SU-DHL-6 (cell line): Measurements from ENCODE around the gene RAB6A.

Experiments
- H2AFZ ChIP-seq: fragments of 200-600 bp; sonication (generic); 2 replicates; pipeline ENCODE4 v1.6.1; 2014; ENCODE audit warnings: low read depth, mild to moderate bottlenecking, moderate library complexity, mixed read lengths, antibody characterized with exemption, low read length; ENCODE audit not compliant: severe bottlenecking
- H3F3A ChIP-seq: fragments of 200-600 bp; shearing (Covaris generic); 2 replicates; pipeline ENCODE4 v1.6.0; 2016; ENCODE audit warnings: antibody characterized with exemption, mild to moderate bottlenecking; ENCODE audit not compliant: insufficient read depth
- H3K27ac ChIP-seq: fragments of 200-600 bp; sonication (generic); 2 replicates; pipeline ENCODE4 v1.5.1; 2016; ENCODE audit warnings: low read depth, mild to moderate bottlenecking, low read length, moderate library complexity, mixed read lengths
- H3K27me3 ChIP-seq: fragments of 200-600 bp; sonication (generic), shearing (Covaris generic); 2 replicates; pipeline ENCODE4 v1.6.0; 2014; ENCODE audit warnings: mild to moderate bottlenecking, low read length
- H3K36me3 ChIP-seq: fragments of 200-600 bp; sonication (generic); 2 replicates; pipeline ENCODE4 v1.6.1; 2014; ENCODE audit warnings: mild to moderate bottlenecking, low read length, mixed read lengths
- H3K4me2 ChIP-seq: fragments of 300-600, 200-600 bp; shearing (Covaris generic), sonication (generic); 2 replicates; pipeline ENCODE4 v1.6.0; 2014; ENCODE audit warnings: low read length, low read depth, mild to moderate bottlenecking; ENCODE audit not compliant: poor library complexity, severe bottlenecking
- H3K4me3 ChIP-seq: fragments of 200-600 bp; sonication (generic); 2 replicates; pipeline ENCODE4 v1.5.1; 2014; ENCODE audit warnings: antibody characterized with exemption, low read length, mild to moderate bottlenecking, mixed read lengths; ENCODE audit not compliant: insufficient read depth, poor library complexity, severe bottlenecking
- H3K79me2 ChIP-seq: fragments of 200-600 bp; sonication (generic); 2 replicates; pipeline ENCODE4 v1.6.1; 2014; ENCODE audit warnings: mild to moderate bottlenecking, low read length, moderate library complexity; ENCODE audit not compliant: insufficient read depth
- H3K9ac ChIP-seq: fragments of 200-600 bp; sonication (generic); 2 replicates; pipeline ENCODE4 v1.7.0; 2014; ENCODE audit warnings: mild to moderate bottlenecking, low read length
- H3K9me2 ChIP-seq: fragments of 200-600 bp; sonication (generic); replicated peaks from 2 replicates; pipeline ENCODE4 v1.6.1; 2014; ENCODE audit warnings: low read length; ENCODE audit not compliant: insufficient read depth
- H3K9me3 ChIP-seq: fragments of 200-600 bp; sonication (generic); 2 replicates; pipeline ENCODE4 v1.6.1; 2014; ENCODE audit warnings: low read length, mixed read lengths; ENCODE audit not compliant: insufficient read depth
- H4K20me1 ChIP-seq: fragments of 200-600 bp; sonication (generic); 2 replicates; pipeline ENCODE4 v1.6.1; 2014; ENCODE audit warnings: low read depth, mild to moderate bottlenecking, antibody characterized with exemption, low read length, moderate library complexity, mixed read lengths
- EZH2phosphoT487 ChIP-seq: fragments of 200-600 bp; sonication (generic), shearing (Covaris generic); conservative IDR thresholded peaks from 2 replicates; pipeline ENCODE4 v1.6.1; 2018; ENCODE audit warnings: mild to moderate bottlenecking, antibody characterized with exemption, low read length, moderate library complexity, mixed read lengths
- TF ChIP-seq, protein P1 (sequence below): fragments of 200-600 bp; sonication (generic); IDR thresholded peaks from one replicate; pipeline ENCODE4 v1.5.1; 2017; ENCODE audit warnings: antibody characterized with exemption, mild to moderate bottlenecking, low read length, moderate library complexity; ENCODE audit not compliant: insufficient read depth, poor library complexity, severe bottlenecking

RAB6A gene

DNA sequence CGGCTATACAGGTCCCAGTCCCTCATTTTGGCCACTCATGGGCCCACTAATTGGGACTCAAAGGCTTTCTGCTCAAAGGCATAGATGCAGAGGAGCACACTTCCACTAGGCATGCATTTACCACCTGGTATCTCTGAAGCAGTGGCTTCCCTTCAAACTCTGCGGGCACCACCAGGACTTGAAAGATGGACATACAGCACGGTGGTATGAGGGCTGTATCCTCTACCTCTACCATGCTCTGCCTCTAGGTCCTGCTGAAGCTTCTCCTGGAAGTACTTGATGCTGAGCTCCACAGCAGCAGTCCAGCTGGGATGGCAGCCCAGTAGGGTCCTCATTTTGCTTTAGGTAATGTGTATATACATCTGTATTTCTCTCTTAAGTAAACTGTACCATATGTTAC lies 49.9 kb downstream of the RAB6A start:
- no peak for TF ChIP-seq EZH2phosphoT487
- TF ChIP-seq, protein P1, sequence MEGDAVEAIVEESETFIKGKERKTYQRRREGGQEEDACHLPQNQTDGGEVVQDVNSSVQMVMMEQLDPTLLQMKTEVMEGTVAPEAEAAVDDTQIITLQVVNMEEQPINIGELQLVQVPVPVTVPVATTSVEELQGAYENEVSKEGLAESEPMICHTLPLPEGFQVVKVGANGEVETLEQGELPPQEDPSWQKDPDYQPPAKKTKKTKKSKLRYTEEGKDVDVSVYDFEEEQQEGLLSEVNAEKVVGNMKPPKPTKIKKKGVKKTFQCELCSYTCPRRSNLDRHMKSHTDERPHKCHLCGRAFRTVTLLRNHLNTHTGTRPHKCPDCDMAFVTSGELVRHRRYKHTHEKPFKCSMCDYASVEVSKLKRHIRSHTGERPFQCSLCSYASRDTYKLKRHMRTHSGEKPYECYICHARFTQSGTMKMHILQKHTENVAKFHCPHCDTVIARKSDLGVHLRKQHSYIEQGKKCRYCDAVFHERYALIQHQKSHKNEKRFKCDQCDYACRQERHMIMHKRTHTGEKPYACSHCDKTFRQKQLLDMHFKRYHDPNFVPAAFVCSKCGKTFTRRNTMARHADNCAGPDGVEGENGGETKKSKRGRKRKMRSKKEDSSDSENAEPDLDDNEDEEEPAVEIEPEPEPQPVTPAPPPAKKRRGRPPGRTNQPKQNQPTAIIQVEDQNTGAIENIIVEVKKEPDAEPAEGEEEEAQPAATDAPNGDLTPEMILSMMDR = no peak
- no peak overlapping the region for H2AFZ ChIP-seq
- no peaks in the 10 kb centered on the region for H3K9me3 ChIP-seq
- no peaks in the 10 kb centered on the region for H3K79me2 ChIP-seq
- peaks cover 8% of the 10 kb centered on the region; the same call in 1 of the 2 replicates for H3K36me3 ChIP-seq
- no peaks in the 10 kb centered on the region for H4K20me1 ChIP-seq
- no peak overlapping the region for H3K4me2 ChIP-seq
- H3K4me3 ChIP-seq = no peak overlapping the region
- H3K27ac ChIP-seq = no peak overlapping the region
- H3K27me3 ChIP-seq = no peaks in the 10 kb centered on the region
- peaks cover 13% of the 10 kb centered on the region; the same call in 1 of the 2 replicates for H3F3A ChIP-seq
- H3K9ac ChIP-seq = no peak overlapping the region
- no peaks in the 10 kb centered on the region for H3K9me2 ChIP-seq

DNA sequence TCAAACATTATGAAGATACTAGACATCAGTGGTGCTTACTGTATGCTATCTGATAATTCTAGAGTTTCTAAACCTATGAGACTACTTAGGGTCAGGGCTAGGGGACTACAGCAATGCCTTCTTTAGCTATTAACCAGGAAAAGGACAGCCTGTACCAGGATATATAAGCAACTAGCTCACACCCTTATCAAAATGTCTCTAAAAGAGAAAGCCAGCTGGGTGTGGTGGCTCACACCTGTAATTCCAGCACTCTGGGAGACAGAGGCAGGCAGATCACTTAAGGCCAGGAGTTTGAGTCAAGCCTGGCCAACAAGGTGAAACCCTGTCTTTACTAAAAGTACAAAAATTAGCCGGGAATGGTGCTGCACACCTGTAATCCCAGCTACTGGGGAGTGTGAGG lies 55.8 kb downstream of the RAB6A start:
- peaks cover 13% of the 10 kb centered on the region; the same call in 1 of the 2 replicates for H3F3A ChIP-seq
- H3K27ac ChIP-seq = no peak overlapping the region
- H3K4me2 ChIP-seq = no peak overlapping the region
- H3K9me2 ChIP-seq = no peaks in the 10 kb centered on the region
- no peaks in the 10 kb centered on the region for H4K20me1 ChIP-seq
- H3K9ac ChIP-seq = no peak overlapping the region
- no peak overlapping the region for H2AFZ ChIP-seq
- 0 out of 2 replicates have a peak, but pooled peaks cover 4% of the 10 kb centered on the region for H3K36me3 ChIP-seq
- no peaks in the 10 kb centered on the region for H3K27me3 ChIP-seq
- H3K9me3 ChIP-seq = no peaks in the 10 kb centered on the region
- TF ChIP-seq EZH2phosphoT487 = no peak
- TF ChIP-seq, protein P1 = no peak
- H3K4me3 ChIP-seq = no peak overlapping the region
- H3K79me2 ChIP-seq = no peaks in the 10 kb centered on the region

DNA sequence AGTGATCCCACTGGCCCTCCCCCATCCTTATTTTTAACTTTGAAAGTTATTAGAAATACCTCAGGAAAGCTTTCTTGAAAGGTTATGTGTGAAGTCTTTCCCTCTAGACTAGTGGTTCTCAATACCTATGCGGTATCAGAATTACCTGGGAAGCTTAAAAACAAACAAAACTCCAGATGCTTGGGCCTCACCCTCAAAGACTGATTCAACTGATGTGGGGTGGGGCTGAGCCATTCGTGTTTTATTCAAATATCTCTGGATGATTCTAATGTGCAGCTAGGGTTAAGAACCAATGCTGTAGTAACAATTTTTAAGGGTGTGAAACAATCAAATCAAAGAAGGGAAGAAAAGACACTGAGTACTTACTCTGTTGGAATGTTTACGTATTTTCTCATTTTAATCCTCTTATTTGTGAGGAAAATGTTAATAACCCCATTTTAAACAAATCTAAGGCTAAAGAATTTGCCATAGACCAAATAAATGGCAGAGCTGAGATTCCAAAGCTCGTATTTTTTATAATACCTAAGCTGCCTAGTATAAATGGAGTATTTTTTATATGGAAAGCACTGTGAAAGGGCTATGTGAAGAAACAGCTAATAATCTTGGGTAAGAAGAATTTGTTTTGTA lies 66.9 kb downstream of the RAB6A start:
- Histone ChIP-seq H3K27me3 (no peaks in the 10 kb centered on the region), H2AFZ (no peak overlapping the region), H3K4me3 (no peak overlapping the region), H3K4me2 (no peak overlapping the region), H3K9me3 (no peaks in the 10 kb centered on the region), H3K27ac (no peak overlapping the region), H4K20me1 (no peaks in the 10 kb centered on the region), H3K9me2 (no peaks in the 10 kb centered on the region), H3K9ac (no peak overlapping the region), H3F3A (no peaks in the 10 kb centered on the region), H3K79me2 (no peaks in the 10 kb centered on the region), H3K36me3 (no peaks in the 10 kb centered on the region)
- no peak for TF ChIP-seq EZH2phosphoT487
- TF ChIP-seq, protein P1 = no peak
